GM18498 (cell line): ENCODE data around the gene PROP1.
A peak's percentile ranks its signal among the peaks of the same experiment; 100 is the strongest.
"Not testable (repeated sequence)": the region's sequence is repeated elsewhere in the genome, so short reads cannot be mapped to it uniquely, and the experiment has no call there.

Experiments
- ATAC-seq: cut with Tn5 transposase; IDR thresholded peaks from one replicate; pipeline ENCODE4 v1.9.1; 2021; ENCODE audit warnings: mild to moderate bottlenecking, moderate library complexity; ENCODE audit not compliant: unreplicated experiment

The PROP1 gene

GRCh38 chr5:177945601-177946283 lies 50.3 kb downstream of the PROP1 start:
- not testable (repeated sequence) for ATAC-seq

DNA sequence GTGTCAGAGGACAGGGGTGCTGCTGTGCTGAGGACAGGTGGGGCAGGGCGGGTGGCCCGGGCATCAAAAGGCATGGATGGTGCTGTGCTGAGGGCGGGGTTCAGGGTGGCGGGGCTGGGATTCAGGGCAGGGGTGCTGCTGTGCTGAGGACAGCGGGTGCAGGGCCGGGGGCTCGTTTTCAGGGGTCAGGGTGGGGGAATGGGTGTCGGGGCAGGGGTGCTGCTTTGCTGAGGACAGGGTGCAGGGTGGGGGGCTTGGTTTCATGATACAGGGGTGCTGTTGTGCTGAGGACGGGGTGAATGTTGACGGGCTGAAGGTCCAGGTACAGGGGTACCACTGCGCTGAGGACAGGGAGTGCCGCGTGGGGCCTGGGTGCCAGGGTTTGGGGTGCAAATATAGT lies 50.9 kb downstream of the PROP1 start:
- ATAC-seq = not testable (repeated sequence)

DNA sequence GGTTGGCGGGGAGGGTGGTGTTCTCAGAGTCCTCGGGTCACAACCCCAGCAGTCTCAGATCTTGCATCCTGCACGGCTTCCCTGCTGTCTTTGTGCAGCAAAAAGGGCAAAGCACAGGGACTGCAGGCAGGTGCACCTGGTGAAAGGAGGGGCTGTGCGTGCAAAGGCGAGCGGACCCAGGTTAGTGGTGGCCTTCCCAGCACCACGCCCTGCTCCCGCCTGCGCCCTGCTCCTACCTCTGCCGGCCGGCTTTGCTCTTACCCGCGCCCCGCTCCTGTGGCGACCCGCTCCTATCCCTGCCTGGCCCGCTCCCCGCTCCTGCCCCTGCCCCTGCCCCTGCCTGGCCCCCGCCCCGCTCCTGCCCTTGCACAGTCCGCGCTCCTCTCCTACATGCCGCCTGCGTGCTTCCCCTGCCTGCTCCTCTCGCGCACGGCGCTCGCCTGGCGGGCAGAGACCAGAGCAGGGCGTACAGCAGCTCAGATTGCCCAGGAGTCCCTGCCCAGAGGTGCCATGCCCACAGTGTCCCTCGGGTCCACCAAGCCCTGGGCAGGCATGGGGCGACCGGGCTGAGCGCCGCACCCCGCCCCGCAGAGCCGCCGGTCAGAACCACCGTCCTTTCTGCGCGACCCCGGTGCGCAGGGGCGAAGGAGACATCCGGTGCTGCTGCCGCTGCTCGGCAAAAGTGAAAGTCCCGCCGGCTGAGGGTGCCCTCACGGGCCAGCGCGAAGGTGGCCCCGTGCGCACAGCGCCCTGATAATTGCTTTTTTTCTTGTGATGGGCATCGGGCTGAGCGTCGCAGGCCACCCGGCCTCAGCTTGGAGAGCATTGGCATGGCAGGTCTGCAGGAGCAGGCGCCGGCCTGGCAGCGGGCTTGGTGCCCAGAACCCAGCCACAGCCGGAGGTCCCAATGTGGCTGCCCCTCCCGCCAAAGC lies 52.0 kb downstream of the PROP1 start:
- peak; percentile 53 for ATAC-seq

DNA sequence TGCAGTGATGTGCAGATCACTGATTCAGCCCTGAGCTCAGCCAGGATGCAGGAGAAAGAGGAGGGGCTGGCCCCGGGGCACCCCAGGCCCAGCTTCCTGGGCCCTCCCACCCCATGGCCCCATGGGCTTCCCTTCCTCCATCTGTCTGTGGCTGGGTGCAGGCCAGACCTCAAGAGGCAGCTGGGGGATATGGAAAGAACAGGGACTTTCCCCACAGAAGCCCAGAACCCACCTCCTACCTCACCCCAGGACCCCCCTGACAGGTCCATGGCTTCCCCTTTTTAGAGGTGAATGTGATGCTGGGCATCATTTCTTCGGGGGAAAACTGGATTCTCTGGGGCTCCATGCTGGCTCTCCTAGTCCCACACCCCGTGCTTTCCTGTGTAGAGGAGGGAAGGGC lies 53.1 kb downstream of the PROP1 start:
- ATAC-seq = not testable (repeated sequence)
